Osteocyte (in vitro differentiated cells): ENCODE measurements around the gene NDUFS1. TPM values are rescaled to one million over a fixed set of nuclear protein-coding genes. Genes with fewer than 3 reads are reported as not detected.
"Not testable (repeated sequence)": the region's sequence is repeated elsewhere in the genome, so short reads cannot be mapped to it uniquely, and the experiment has no call there.

ENCODE experiments used
- DNase-seq: peaks from one replicate; pipeline ENCODE4 v3.0.0; 2021; ENCODE audit warnings: mixed read lengths; ENCODE audit not compliant: unreplicated experiment; ENCODE audit errors: extremely low spot score
- H3K27ac Mint-ChIP-seq: one replicate; pipeline ENCODE4 v1.8.0; 2021; ENCODE audit warnings: mild to moderate bottlenecking, mixed read lengths; ENCODE audit not compliant: unreplicated experiment
- H3K27me3 Mint-ChIP-seq: one replicate; pipeline ENCODE4 v1.8.0; 2021; ENCODE audit warnings: mixed read lengths; ENCODE audit not compliant: unreplicated experiment
- H3K36me3 Mint-ChIP-seq: one replicate; pipeline ENCODE4 v1.8.0; 2021; ENCODE audit warnings: mixed read lengths; ENCODE audit not compliant: unreplicated experiment
- H3K4me1 Mint-ChIP-seq: one replicate; pipeline ENCODE4 v1.8.0; 2021; ENCODE audit warnings: mixed read lengths; ENCODE audit not compliant: unreplicated experiment
- H3K4me3 Mint-ChIP-seq: one replicate; pipeline ENCODE4 v1.8.0; 2021; ENCODE audit warnings: mild to moderate bottlenecking, moderate library complexity, mixed read lengths; ENCODE audit not compliant: unreplicated experiment
- H3K9me3 Mint-ChIP-seq: one replicate; pipeline ENCODE4 v1.8.0; 2021; ENCODE audit warnings: mixed read lengths; ENCODE audit not compliant: unreplicated experiment
- CTCF ChIP-seq: fragments of 200-600 bp; sonication (generic); IDR thresholded peaks from 2 replicates; pipeline ENCODE4 v1.5.0; 2021; ENCODE audit warnings: antibody characterized with exemption, mild to moderate bottlenecking, moderate library complexity
- total RNA-seq: library from RNA; stranded (reverse); gene quantifications from 2 replicates; pipeline ENCODE4 v1.2.1, GENCODE V29; 2021

Gene NDUFS1
- total RNA-seq, 1 donor from 2014 or later, result 90.5 TPM

GRCh38 chr2:206143451-206143850 is 15.8 kb downstream of the NDUFS1 start:
- Mint-ChIP-seq H3K4me3 (no peak overlapping the region), H3K9me3 (no peaks in the 10 kb centered on the region), H3K27me3 (no peaks in the 10 kb centered on the region), H3K4me1 (no peaks in the 10 kb centered on the region), H3K27ac (no peak overlapping the region), H3K36me3 (peaks cover 57% of the 10 kb centered on the region)
- no peak for DNase-seq
- no peak for TF ChIP-seq CTCF

- DNase-seq, result no peak
- Mint-ChIP-seq H3K4me1 (no peaks in the 10 kb centered on the region), H3K36me3 (peaks cover 29% of the 10 kb centered on the region), H3K27me3 (no peaks in the 10 kb centered on the region), H3K4me3 (no peak overlapping the region), H3K27ac (no peak overlapping the region), H3K9me3 (no peaks in the 10 kb centered on the region)
- TF ChIP-seq CTCF, result no peak
These were observed 31.6 kb downstream of the NDUFS1 start for GRCh38 chr2:206127656-206128055.

GRCh38 chr2:206125901-206126300 is 33.3 kb downstream of the NDUFS1 start:
- H3K27me3 Mint-ChIP-seq, result no peaks in the 10 kb centered on the region
- H3K27ac Mint-ChIP-seq, result no peak overlapping the region

GRCh38 chr2:206122569-206122968 is 36.7 kb downstream of the NDUFS1 start:
- DNase-seq, result peak; percentile 44

More at GRCh38 chr2:206125901-206126300, 33.3 kb downstream of the NDUFS1 start:
- no peak for TF ChIP-seq CTCF
- Mint-ChIP-seq H3K4me1 (no peaks in the 10 kb centered on the region), H3K9me3 (no peaks in the 10 kb centered on the region), H3K36me3 (peaks cover 34% of the 10 kb centered on the region), H3K4me3 (no peak overlapping the region)
- DNase-seq, result no peak

GRCh38 chr2:206116278-206116677 is 43.0 kb downstream of the NDUFS1 start:
- Mint-ChIP-seq H3K4me1 (no peaks in the 10 kb centered on the region), H3K27ac (no peak overlapping the region), H3K36me3 (peaks cover 29% of the 10 kb centered on the region), H3K9me3 (no peaks in the 10 kb centered on the region), H3K27me3 (no peaks in the 10 kb centered on the region), H3K4me3 (no peak overlapping the region)
- TF ChIP-seq CTCF, result no peak
- peak; percentile 82 for DNase-seq

More at GRCh38 chr2:206122569-206122968, 36.7 kb downstream of the NDUFS1 start:
- H3K27me3 Mint-ChIP-seq, H3K4me3 Mint-ChIP-seq, H3K9me3 Mint-ChIP-seq, H3K4me1 Mint-ChIP-seq, H3K27ac Mint-ChIP-seq: not testable (repeated sequence)
- peaks cover 32% of the 10 kb centered on the region for H3K36me3 Mint-ChIP-seq
